PC-9 (cell line): ENCODE data around the gene ACP1. TPM values are rescaled to one million over a fixed set of nuclear protein-coding genes. Genes with fewer than 3 reads are reported as not detected.

ENCODE experiments used
- BruUV-seq: library from RNA; stranded (reverse); fragments of 400-500 nt; replicated peaks from 2 replicates; lab custom pipeline; 2021; lab: Mats Ljungman, UMichigan
- CTCF ChIA-PET: fragments of 300-600 bp; sonication (Branson Sonifier 250); formaldehyde crosslinking; loops from one replicate; lab custom pipeline; 2022; ENCODE audit warnings: antibody characterized with exemption; lab: Charles Lee
- POLR2A ChIA-PET: fragments of 300-600 bp; sonication (Branson Sonifier 250); formaldehyde crosslinking; loops from one replicate; lab custom pipeline; 2022; ENCODE audit warnings: antibody characterized with exemption; ENCODE audit not compliant: unreplicated experiment; lab: Charles Lee
- DNase-seq, 2 experiments: peaks; one replicate each; pipeline versions ENCODE4 v3.0.0 to v3.0.0-alpha.2; 2015 to 2022; ENCODE audit warnings: mixed read lengths in 1 of 2
- H2AFZ ChIP-seq: fragments of 200-600 bp; sonication (generic); 2 replicates; pipeline ENCODE4 v1.8.1; 2017; ENCODE audit warnings: antibody characterized with exemption
- H3F3A ChIP-seq: fragments of 200-600 bp; sonication (generic); 2 replicates; pipeline ENCODE4 v1.8.1; 2017; ENCODE audit warnings: antibody characterized with exemption, mild to moderate bottlenecking, low read depth; ENCODE audit not compliant: insufficient read depth
- H3K27ac ChIP-seq: fragments of 200-600 bp; sonication (generic); 2 replicates; pipeline ENCODE4 v1.6.1; 2016; ENCODE audit warnings: mixed run types
- H3K27me3 ChIP-seq: fragments of 200-600 bp; sonication (generic); 2 replicates; pipeline ENCODE4 v1.6.1; 2016; ENCODE audit warnings: low read depth, mixed run types; ENCODE audit not compliant: insufficient read depth
- H3K36me3 ChIP-seq: fragments of 200-600 bp; sonication (generic); 2 replicates; pipeline ENCODE4 v1.6.1; 2016; ENCODE audit warnings: low read depth, mixed run types
- H3K4me1 ChIP-seq: fragments of 200-600 bp; sonication (generic); replicated peaks from 2 replicates; pipeline ENCODE4 v1.6.1; 2016; ENCODE audit warnings: mixed run types; ENCODE audit not compliant: insufficient read depth
- H3K4me2 ChIP-seq: fragments of 200-600 bp; sonication (generic); 2 replicates; pipeline ENCODE4 v1.6.1; 2017; ENCODE audit warnings: mixed run types
- H3K4me3 ChIP-seq: fragments of 200-600 bp; sonication (generic); 2 replicates; pipeline ENCODE4 v1.6.1; 2016; ENCODE audit warnings: mixed run types
- H3K79me2 ChIP-seq: fragments of 200-600 bp; sonication (generic); 2 replicates; pipeline ENCODE4 v1.6.1; 2017; ENCODE audit warnings: low read depth, mixed run types
- H3K9me2 ChIP-seq: fragments of 200-600 bp; sonication (generic); 2 replicates; pipeline ENCODE4 v1.8.1; 2017; ENCODE audit warnings: mild to moderate bottlenecking; ENCODE audit not compliant: insufficient read depth
- H3K9me3 ChIP-seq: fragments of 200-600 bp; sonication (generic); 2 replicates; pipeline ENCODE4 v1.8.1; 2016; ENCODE audit warnings: low read depth; ENCODE audit not compliant: insufficient read depth
- H4K20me1 ChIP-seq: fragments of 200-600 bp; sonication (generic); 2 replicates; pipeline ENCODE4 v1.8.1; 2017; ENCODE audit not compliant: insufficient read depth
- CTCF ChIP-seq: fragments of 200-600 bp; sonication (generic); conservative IDR thresholded peaks from 2 replicates; pipeline ENCODE4 v1.6.1; 2017; ENCODE audit warnings: mixed run types, antibody characterized with exemption, mild to moderate bottlenecking, moderate library complexity
- EZH2 ChIP-seq: fragments of 200-600 bp; sonication (generic); IDR thresholded peaks from 2 replicates; pipeline ENCODE4 v1.8.0; 2017; ENCODE audit warnings: antibody characterized with exemption, low read depth
- intact Hi-C: fragments of 100-400 bp; cut with micrococcal nuclease; formaldehyde crosslinking; loops from one replicate; pipeline ENCODE4 v1.10.0; 2022; ENCODE audit not compliant: unreplicated experiment
- total RNA-seq: library from RNA; stranded (reverse); gene quantifications from 2 replicates; pipeline ENCODE4 v1.2.3, GENCODE V29; 2021

Gene ACP1
- total RNA-seq, 1 experiment from 2014 or later = 115 TPM

GRCh38 chr2:271917-272316 lies 7.2 kb downstream of the ACP1 start:
- no TSS peak for BruUV-seq
- no peak overlapping the region for H3K4me2 ChIP-seq
- H4K20me1 ChIP-seq = peaks cover 88% of the 10 kb centered on the region
- H3K36me3 ChIP-seq = peaks cover 48% of the 10 kb centered on the region
- H3K4me3 ChIP-seq = no peak overlapping the region
- no peaks in the 10 kb centered on the region for H3K9me3 ChIP-seq
- no peak overlapping the region for H3K27ac ChIP-seq
- peaks cover 5% of the 10 kb centered on the region; the same call in 1 of the 2 replicates for H3K4me1 ChIP-seq
- no peak for TF ChIP-seq CTCF
- no peak for TF ChIP-seq EZH2
- intact Hi-C loops = no loop called here
- ChIA-PET CTCF (no interaction called here), POLR2A (no interaction called here)
- DNase-seq = no peak
- no peaks in the 10 kb centered on the region for H3K9me2 ChIP-seq
- H3F3A ChIP-seq = peaks cover 9% of the 10 kb centered on the region; the same call in 1 of the 2 replicates
- peaks cover 77% of the 10 kb centered on the region for H3K79me2 ChIP-seq
- H3K27me3 ChIP-seq = no peaks in the 10 kb centered on the region
- no peak overlapping the region for H2AFZ ChIP-seq

- Histone ChIP-seq H3K27ac (no peak overlapping the region), H2AFZ (no peak overlapping the region), H3K4me3 (no peak overlapping the region), H3K79me2 (peaks cover 63% of the 10 kb centered on the region), H4K20me1 (peaks cover 78% of the 10 kb centered on the region), H3K9me3 (no peaks in the 10 kb centered on the region), H3K27me3 (no peaks in the 10 kb centered on the region), H3F3A (peaks cover 3% of the 10 kb centered on the region; the same call in 1 of the 2 replicates), H3K4me2 (no peak overlapping the region), H3K36me3 (peaks cover 55% of the 10 kb centered on the region), H3K9me2 (no peaks in the 10 kb centered on the region), H3K4me1 (no peaks in the 10 kb centered on the region)
- no peak for TF ChIP-seq EZH2
- no peak for TF ChIP-seq CTCF
- POLR2A ChIA-PET = no interaction called here
- CTCF ChIA-PET = no interaction called here
- intact Hi-C loops = no loop called here
- no TSS peak for BruUV-seq
- no peak for DNase-seq
Measured at GRCh38 chr2:273333-273732, 8.6 kb downstream of the ACP1 start.

- TF ChIP-seq EZH2 = no peak
- TF ChIP-seq CTCF = no peak; the same call in 1 of the 2 replicates
- H3K4me1 ChIP-seq = no peaks in the 10 kb centered on the region
- peaks cover 3% of the 10 kb centered on the region; the same call in 1 of the 2 replicates for H3F3A ChIP-seq
- no peaks in the 10 kb centered on the region for H3K9me3 ChIP-seq
- intact Hi-C loops = no loop called here
- no TSS peak for BruUV-seq
- no peaks in the 10 kb centered on the region for H3K27me3 ChIP-seq
- POLR2A ChIA-PET = no interaction called here
- no peak overlapping the region for H2AFZ ChIP-seq
- peaks cover 51% of the 10 kb centered on the region for H3K79me2 ChIP-seq
- no peak overlapping the region for H3K27ac ChIP-seq
- no peak for DNase-seq
- CTCF ChIA-PET = no interaction called here
- no peaks in the 10 kb centered on the region for H3K9me2 ChIP-seq
- H4K20me1 ChIP-seq = peaks cover 69% of the 10 kb centered on the region
- no peak overlapping the region for H3K4me3 ChIP-seq
- no peak overlapping the region for H3K4me2 ChIP-seq
- peaks cover 60% of the 10 kb centered on the region for H3K36me3 ChIP-seq
Measured at GRCh38 chr2:274503-274902, 9.8 kb downstream of the ACP1 start.
